DOHH2 (cell line): ENCODE data around the gene DOCK11.

Source experiments
- EZH2phosphoT487 ChIP-seq: fragments of 200-600 bp; sonication (generic); IDR thresholded peaks from 2 replicates; pipeline ENCODE4 v1.6.1; 2017; ENCODE audit warnings: borderline replicate concordance, mild to moderate bottlenecking, antibody characterized with exemption, low read length, moderate library complexity, mixed read lengths
- TF ChIP-seq, protein P1 (sequence below): fragments of 200-600 bp; sonication (generic); IDR thresholded peaks from one replicate; pipeline ENCODE4 v1.5.1; 2014; ENCODE audit warnings: antibody characterized with exemption, mild to moderate bottlenecking, low read depth, low read length; ENCODE audit not compliant: poor library complexity, severe bottlenecking

DNA sequence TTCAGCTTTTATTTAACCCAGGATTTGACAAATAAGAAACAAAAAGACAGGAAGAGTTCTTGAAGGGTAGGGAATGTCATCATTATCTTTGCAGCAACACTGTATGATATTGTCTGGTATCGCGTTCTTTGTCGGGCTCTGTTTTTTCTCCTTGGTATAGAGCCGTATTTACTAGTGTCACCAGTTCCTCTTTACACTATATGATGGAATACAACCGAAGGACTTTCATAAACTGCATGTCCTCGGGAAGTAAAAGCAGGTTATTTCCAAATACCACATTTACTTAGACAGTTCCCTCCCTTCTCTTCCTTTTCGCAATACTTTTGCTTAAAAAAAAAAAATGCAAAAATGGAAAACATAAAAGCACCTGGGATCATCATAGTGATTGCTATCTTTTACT, 135.2 kb downstream of the DOCK11 start:
- TF ChIP-seq, protein P1, sequence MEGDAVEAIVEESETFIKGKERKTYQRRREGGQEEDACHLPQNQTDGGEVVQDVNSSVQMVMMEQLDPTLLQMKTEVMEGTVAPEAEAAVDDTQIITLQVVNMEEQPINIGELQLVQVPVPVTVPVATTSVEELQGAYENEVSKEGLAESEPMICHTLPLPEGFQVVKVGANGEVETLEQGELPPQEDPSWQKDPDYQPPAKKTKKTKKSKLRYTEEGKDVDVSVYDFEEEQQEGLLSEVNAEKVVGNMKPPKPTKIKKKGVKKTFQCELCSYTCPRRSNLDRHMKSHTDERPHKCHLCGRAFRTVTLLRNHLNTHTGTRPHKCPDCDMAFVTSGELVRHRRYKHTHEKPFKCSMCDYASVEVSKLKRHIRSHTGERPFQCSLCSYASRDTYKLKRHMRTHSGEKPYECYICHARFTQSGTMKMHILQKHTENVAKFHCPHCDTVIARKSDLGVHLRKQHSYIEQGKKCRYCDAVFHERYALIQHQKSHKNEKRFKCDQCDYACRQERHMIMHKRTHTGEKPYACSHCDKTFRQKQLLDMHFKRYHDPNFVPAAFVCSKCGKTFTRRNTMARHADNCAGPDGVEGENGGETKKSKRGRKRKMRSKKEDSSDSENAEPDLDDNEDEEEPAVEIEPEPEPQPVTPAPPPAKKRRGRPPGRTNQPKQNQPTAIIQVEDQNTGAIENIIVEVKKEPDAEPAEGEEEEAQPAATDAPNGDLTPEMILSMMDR, result no peak
- no peak for TF ChIP-seq EZH2phosphoT487
